Measurements from ENCODE around the gene ANKRD10. TPM values are rescaled to one million over a fixed set of nuclear protein-coding genes. Genes with fewer than 3 reads are reported as not detected.

ANKRD10 gene
- total and polyA plus RNA-seq, 2 of the 8 experiments (the other 6 are each of a cell fraction or from before 2014, with no cell fraction given): 146 to 218 TPM

DNA sequence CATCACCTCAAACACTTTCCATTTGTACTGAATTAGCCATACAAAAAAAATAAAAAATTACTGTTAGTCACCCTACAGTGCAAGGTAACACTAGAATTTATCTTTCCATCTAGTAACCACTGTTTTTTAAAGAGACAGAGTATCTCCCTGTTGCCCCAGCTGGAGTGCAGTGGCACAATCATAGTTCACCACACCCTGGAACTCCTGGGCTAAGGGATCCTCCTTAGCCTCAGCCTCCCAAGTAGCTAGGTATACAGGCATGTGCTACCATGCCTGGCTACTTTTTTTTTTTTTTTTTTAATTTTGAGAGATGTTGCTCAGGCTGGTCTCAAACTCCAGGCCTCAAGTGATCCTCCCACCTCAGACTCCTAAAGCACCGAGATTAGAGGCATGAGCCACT lies 17.9 kb downstream of the ANKRD10 start:
- no peaks in the 10 kb centered on the region for H3K23me2 ChIP-seq (ENCODE audit: low read depth, low read length)
- H2BK5ac ChIP-seq (ENCODE audit: low read depth, low read length): no peak overlapping the region
- no peak overlapping the region for H3K4me2 ChIP-seq (ENCODE audit: insufficient read depth in 1 of 2, low read depth in 2 of 2, low read length in 2 of 2)
- peaks cover 0 to 54% of the 10 kb centered on the region in 2 experiments; a peak in 3 of 4 replicates for H3K79me2 ChIP-seq (ENCODE audit: control insufficient read depth in 1 of 2, insufficient read depth in 2 of 2, low read length in 2 of 2)
- H2BK12ac ChIP-seq (ENCODE audit: low read depth, low read length): no peak overlapping the region
- H4K5ac ChIP-seq (ENCODE audit: insufficient read length, low read depth, low read length): no peak overlapping the region
- H2AK5ac ChIP-seq (ENCODE audit: low read depth, low read length): no peak overlapping the region
- no peak overlapping the region for H3K56ac ChIP-seq (replicated peaks; ENCODE audit: insufficient read length, low read depth, low read length)
- H3K27me3 ChIP-seq (replicated peaks in 1 of 4; ENCODE audit: control insufficient read depth in 3 of 4, extremely low read depth in 1 of 4, insufficient read depth in 3 of 4, low read length in 3 of 4): no peaks in the 10 kb centered on the region
- H3K27ac ChIP-seq (ENCODE audit: low read depth, low read length): no peak overlapping the region
- H2BK20ac ChIP-seq (ENCODE audit: low read length): no peak overlapping the region
- H4K20me1 ChIP-seq (replicated peaks in 1 of 2; ENCODE audit: control insufficient read depth in 1 of 2, insufficient read depth in 2 of 2, low read length in 2 of 2): peaks cover 4 to 7% of the 10 kb centered on the region in 2 experiments
- H3K36me3 ChIP-seq (ENCODE audit: control insufficient read depth in 2 of 4, insufficient read depth in 4 of 4, low read length in 3 of 4): peaks cover 12 to 71% (median 36%) of the 10 kb centered on the region in 4 experiments
- POLR2A ChIA-PET (ENCODE audit: partially characterized antibody): interaction anchor here (1.0 to 4.5 kb wide), 2 partner anchors 11 to 17 kb away, joined by 3 to 14 read pairs; partner anchors contain the start of gene ANKRD10
- H3K9me3 ChIP-seq (ENCODE audit: insufficient read depth in 2 of 2, low read depth in 1 of 2, low read length in 1 of 2): no peaks in the 10 kb centered on the region
- H3K4me1 ChIP-seq (replicated peaks in 1 of 4; ENCODE audit: control insufficient read depth in 3 of 4, insufficient read depth in 4 of 4, low read length in 3 of 4): no peaks in the 10 kb centered on the region
- H3K18ac ChIP-seq (ENCODE audit: extremely low read depth, low read length): no peak overlapping the region
- H2BK120ac ChIP-seq (replicated peaks; ENCODE audit: low read depth, low read length): no peak overlapping the region
- no peak overlapping the region for H3K4me3 ChIP-seq (ENCODE audit: extremely low read depth in 1 of 4, insufficient read depth in 2 of 4, low read depth in 3 of 4, low read length in 4 of 4)
- H3K23ac ChIP-seq (ENCODE audit: insufficient read length): no peak overlapping the region
- no peak for TF ChIP-seq YY1 (IDR thresholded peaks at IDR 0.05; ENCODE audit: low read depth, low read length)
- TF ChIP-seq JUND (IDR thresholded peaks at IDR 0.05; ENCODE audit: low read length): no peak
- TF ChIP-seq POLR2A (IDR thresholded peaks at IDR 0.05; ENCODE audit: control extremely low read depth in 1 of 2, low read depth in 2 of 2, low read length in 2 of 2): peak in 1 of 2 experiments; percentile 12; a peak in 2 of 3 replicates
- no peak for TF ChIP-seq HDAC6 (IDR thresholded peaks at IDR 0.05; ENCODE audit: low read depth, low read length)
- no peak for TF ChIP-seq TAF7 (optimal IDR thresholded peaks at IDR 0.05; ENCODE audit: borderline replicate concordance, low read depth, low read length)
- TF ChIP-seq SRF (IDR thresholded peaks at IDR 0.05; ENCODE audit: low read depth, low read length): no peak
- no peak for TF ChIP-seq BRCA1 (IDR thresholded peaks at IDR 0.05; ENCODE audit: low read depth, low read length)
- peak; percentile 55; the same call in 1 of the 2 replicates for TF ChIP-seq POLR2AphosphoS5 (IDR thresholded peaks at IDR 0.05; ENCODE audit: low read depth, low read length)
- no peak for TF ChIP-seq JUN (IDR thresholded peaks at IDR 0.05; ENCODE audit: low read depth, low read length)
- no peak for TF ChIP-seq SAP30 (IDR thresholded peaks at IDR 0.05; ENCODE audit: insufficient read depth, insufficient replicate concordance, low read length)
- no peak overlapping the region for H3K14ac ChIP-seq (ENCODE audit: insufficient read length)
- H3K79me1 ChIP-seq (ENCODE audit: low read depth, low read length): peaks cover 5% of the 10 kb centered on the region
- 80% methylated on average over 1 of the region's 1 CpG; no CpG with 5 or more reads in 1 of the 2 experiments for WGBS, 2 experiments (ENCODE audit: extremely low coverage in 1 of 2, insufficient coverage in 1 of 2, insufficient read length in 1 of 2, insufficient replicate concordance in 2 of 2, low coverage in 1 of 2, low lambda C conversion rate in 2 of 2, missing lambda C conversion rate in 1 of 2)
- H2AFZ ChIP-seq (ENCODE audit: low read length): no peak overlapping the region
- no peak overlapping the region for H2BK15ac ChIP-seq (ENCODE audit: low read length)
- no peak overlapping the region for H4K8ac ChIP-seq (ENCODE audit: extremely low read depth, insufficient read depth, low read length)
- CTCF ChIA-PET (ENCODE audit: partially characterized antibody): no interaction called here
- H3K4ac ChIP-seq (replicated peaks; ENCODE audit: insufficient read length, low read depth, low read length): no peak overlapping the region
- no peak for FAIRE-seq
- no peak overlapping the region for H4K91ac ChIP-seq (replicated peaks; ENCODE audit: insufficient read length, low read length)
- H3K9ac ChIP-seq (replicated peaks in 1 of 4; ENCODE audit: extremely low read depth in 1 of 4, low read depth in 3 of 4, low read length in 3 of 4): no peak overlapping the region
- DNase-seq (ENCODE audit: low read depth in 1 of 2, low spot score in 2 of 2): no peak

Measured in H1 (cell line).